Activated CD8-positive, alpha-beta memory T cell treated with anti-CD3 and anti-CD28 coated beads, Interleukin-2, amount 10 ng/mL, durations not matched to agents 7 days and 5 days (primary cell): ENCODE results near the gene SETD2. TPM values are rescaled to one million over a fixed set of nuclear protein-coding genes. Genes with fewer than 3 reads are reported as not detected.
A peak's percentile ranks its signal among the peaks of the same experiment; 100 is the strongest.
"Not testable (repeated sequence)": the region's sequence is repeated elsewhere in the genome, so short reads cannot be mapped to it uniquely, and the experiment has no call there.

Experiments
- ATAC-seq: fragments of 150-1000 bp; cut with Tn5 transposase; one replicate; pipeline ENCODE4 v1.10.0; 2021; ENCODE audit warnings: moderate library complexity
- CTCF ChIA-PET: fragments of 350-600 bp; sonication (Branson Sonifier 250); formaldehyde crosslinking; loops from one replicate; lab custom pipeline; 2021; ENCODE audit warnings: antibody characterized with exemption; lab: Charles Lee
- DNase-seq: peaks from one replicate; pipeline ENCODE4 v3.0.0-alpha.2; 2020
- H3K27ac Mint-ChIP-seq: one replicate; pipeline ENCODE4 v1.8.0; 2021; ENCODE audit warnings: mild to moderate bottlenecking, mixed read lengths
- H3K27me3 Mint-ChIP-seq: one replicate; pipeline ENCODE4 v1.8.0; 2021; ENCODE audit warnings: mixed read lengths
- H3K36me3 Mint-ChIP-seq: one replicate; pipeline ENCODE4 v1.8.0; 2021; ENCODE audit warnings: mild to moderate bottlenecking, mixed read lengths
- H3K4me1 Mint-ChIP-seq: one replicate; pipeline ENCODE4 v1.8.0; 2021; ENCODE audit warnings: mixed read lengths
- H3K4me3 Mint-ChIP-seq: one replicate; pipeline ENCODE4 v1.8.0; 2021; ENCODE audit warnings: mild to moderate bottlenecking, moderate library complexity, mixed read lengths
- H3K9me3 Mint-ChIP-seq: one replicate; pipeline ENCODE4 v1.8.0; 2022; ENCODE audit warnings: low read depth, mixed read lengths
- total RNA-seq, 2 experiments: library from RNA; stranded (reverse); gene quantifications; one replicate each; pipeline ENCODE4 v1.2.3, GENCODE V29; 2021

Gene SETD2
- total RNA-seq, 2 experiments from 2014 or later: 38.0 to 43.3 TPM

- Mint-ChIP-seq H3K4me3 (no peak overlapping the region), H3K27me3 (no peaks in the 10 kb centered on the region), H3K4me1 (peaks cover 28% of the 10 kb centered on the region), H3K36me3 (peaks cover 51% of the 10 kb centered on the region), H3K27ac (no peak overlapping the region), H3K9me3 (no peaks in the 10 kb centered on the region)
- ATAC-seq (no peak), DNase-seq (no peak)
- CTCF ChIA-PET: interaction anchor here (0.6 kb wide), 1 partner anchor 49 kb away, joined by 4 read pairs; no protein-coding TSS in a partner anchor
Observed at GRCh38 chr3:47036145-47036544, 127.8 kb downstream of the SETD2 start.

DNA sequence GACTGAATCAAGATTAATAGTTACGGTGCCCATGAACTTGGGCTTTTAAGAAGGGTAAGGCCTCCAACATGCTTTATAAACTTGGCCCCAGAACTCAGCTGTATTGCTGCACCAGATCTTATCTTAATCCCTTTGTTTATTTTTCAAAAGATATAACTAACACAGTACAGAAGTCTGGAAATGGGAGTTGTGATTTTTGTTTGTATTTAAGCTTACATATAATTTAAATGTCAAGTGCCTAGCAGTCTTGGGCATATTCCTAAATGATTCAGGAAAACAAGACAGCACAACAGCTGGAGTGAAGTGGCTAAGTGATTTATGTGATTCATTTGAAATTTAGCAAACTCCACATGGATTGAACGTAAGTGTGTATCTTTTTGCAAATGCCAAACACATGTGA, 128.3 kb downstream of the SETD2 start:
- peaks cover 33% of the 10 kb centered on the region for H3K4me1 Mint-ChIP-seq
- no peaks in the 10 kb centered on the region for H3K27me3 Mint-ChIP-seq
- no peak for DNase-seq
- no peak for ATAC-seq
- H3K4me3 Mint-ChIP-seq: no peak overlapping the region
- no peak overlapping the region for H3K27ac Mint-ChIP-seq
- H3K9me3 Mint-ChIP-seq: no peaks in the 10 kb centered on the region
- CTCF ChIA-PET: no interaction called here
- H3K36me3 Mint-ChIP-seq: peaks cover 49% of the 10 kb centered on the region

DNA sequence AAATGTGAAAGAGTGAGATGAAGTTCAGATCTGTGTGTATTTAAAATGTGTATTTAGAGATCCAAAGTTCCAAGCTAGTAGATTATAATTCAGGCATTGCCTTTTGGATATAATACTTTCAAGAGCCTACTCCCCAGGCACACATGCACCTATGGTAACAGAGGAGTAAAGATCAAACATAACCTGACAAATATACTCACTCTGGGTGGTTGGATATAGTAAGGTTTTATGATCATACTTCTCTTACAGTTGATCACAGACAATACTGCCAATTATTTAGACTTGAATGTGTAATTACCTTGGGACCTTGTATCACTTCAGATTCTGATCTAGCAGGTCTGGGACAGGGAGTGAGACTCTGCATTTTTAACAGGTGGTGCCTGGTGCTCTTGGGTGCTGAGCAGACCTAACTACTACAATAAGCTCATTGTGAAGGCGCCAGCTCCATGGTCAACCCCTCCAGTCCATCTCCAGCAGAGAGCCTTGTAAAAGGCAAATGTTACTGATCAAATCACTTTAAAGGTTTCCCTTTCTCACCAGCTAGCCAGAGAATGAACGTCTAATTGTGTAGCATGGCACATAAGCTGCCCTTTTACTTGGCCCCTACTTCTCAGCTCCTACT, 128.9 kb downstream of the SETD2 start:
- ATAC-seq (no peak), DNase-seq (no peak)
- CTCF ChIA-PET: no interaction called here
- Mint-ChIP-seq H3K36me3 (peaks cover 46% of the 10 kb centered on the region), H3K4me1 (peaks cover 35% of the 10 kb centered on the region), H3K27ac (peak overlapping the region; percentile 63), H3K27me3 (no peaks in the 10 kb centered on the region), H3K9me3 (no peaks in the 10 kb centered on the region), H3K4me3 (no peak overlapping the region)

DNA sequence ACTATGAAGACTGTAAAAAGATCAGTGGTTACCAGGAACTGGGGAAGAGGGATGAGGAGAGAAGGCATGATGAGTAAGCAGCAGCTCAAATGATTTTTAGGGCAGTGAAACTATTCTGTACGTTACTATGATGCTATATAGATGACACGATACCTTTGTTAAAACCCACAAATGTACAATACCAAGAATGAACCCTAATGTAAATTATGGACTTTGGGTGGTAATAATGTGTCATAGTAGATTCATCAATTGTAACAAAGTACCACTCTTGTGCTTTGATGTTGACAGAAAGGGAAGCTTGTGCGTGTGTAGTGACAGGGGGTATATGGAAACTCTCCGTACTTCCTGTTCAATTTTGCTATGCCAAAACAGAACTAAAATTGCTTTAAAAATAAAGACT, 132.9 kb downstream of the SETD2 start:
- CTCF ChIA-PET: interaction anchor here (0.6 kb wide), 1 partner anchor 9 kb away, joined by 3 read pairs; no protein-coding TSS in a partner anchor
- Mint-ChIP-seq H3K36me3 (peaks cover 36% of the 10 kb centered on the region), H3K27ac (peak overlapping the region; percentile 27), H3K4me1 (peaks cover 28% of the 10 kb centered on the region)
- DNase-seq, H3K27me3 Mint-ChIP-seq, H3K4me3 Mint-ChIP-seq, H3K9me3 Mint-ChIP-seq: not testable (repeated sequence)
- peak; percentile 69 for ATAC-seq

GRCh38 chr3:47028667-47029066, 135.2 kb downstream of the SETD2 start:
- no peaks in the 10 kb centered on the region for H3K27me3 Mint-ChIP-seq
- ATAC-seq (no peak), DNase-seq (no peak)
- H3K4me3 Mint-ChIP-seq: no peak overlapping the region
- peaks cover 24% of the 10 kb centered on the region for H3K36me3 Mint-ChIP-seq
- CTCF ChIA-PET: interaction anchor here (1.4 kb wide), 1 partner anchor 20 kb away, joined by 3 read pairs; no protein-coding TSS in a partner anchor
- H3K27ac Mint-ChIP-seq: no peak overlapping the region
- no peaks in the 10 kb centered on the region for H3K9me3 Mint-ChIP-seq
- peaks cover 40% of the 10 kb centered on the region for H3K4me1 Mint-ChIP-seq

- DNase-seq: no peak
- Mint-ChIP-seq H3K4me3 (no peak overlapping the region), H3K36me3 (peaks cover 22% of the 10 kb centered on the region), H3K27me3 (no peaks in the 10 kb centered on the region), H3K9me3 (no peaks in the 10 kb centered on the region), H3K4me1 (peaks cover 40% of the 10 kb centered on the region), H3K27ac (peak overlapping the region; percentile 2)
- ATAC-seq: no peak
- CTCF ChIA-PET: interaction anchor here (1.4 kb wide), 1 partner anchor 20 kb away, joined by 3 read pairs; no protein-coding TSS in a partner anchor
Observed at GRCh38 chr3:47028146-47028545, 135.8 kb downstream of the SETD2 start.

DNA sequence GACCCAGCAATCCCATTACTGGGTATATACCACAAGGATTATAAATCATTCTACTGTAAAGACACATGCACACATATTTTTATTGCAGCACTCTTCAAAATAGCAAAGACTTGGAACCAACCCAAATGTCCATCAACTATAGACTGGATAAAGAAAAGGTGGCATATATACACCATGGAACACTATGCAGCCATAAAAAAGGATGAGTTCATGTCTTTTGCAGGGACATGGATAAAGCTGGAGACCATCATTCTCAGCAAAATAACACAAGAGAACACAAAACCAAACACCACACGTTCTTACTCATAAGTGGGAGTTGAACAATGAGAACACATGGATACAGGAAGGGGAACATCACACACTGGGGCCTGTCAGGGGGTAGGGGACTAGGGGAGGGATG, 137.5 kb downstream of the SETD2 start:
- Mint-ChIP-seq H3K36me3 (peaks cover 20% of the 10 kb centered on the region), H3K4me1 (peaks cover 36% of the 10 kb centered on the region)
- H3K27me3 Mint-ChIP-seq, H3K4me3 Mint-ChIP-seq, H3K9me3 Mint-ChIP-seq, ATAC-seq, H3K27ac Mint-ChIP-seq, CTCF ChIA-PET, DNase-seq: not testable (repeated sequence)

GRCh38 chr3:47024932-47025331, 139.0 kb downstream of the SETD2 start:
- peak; percentile 53 for ATAC-seq
- Mint-ChIP-seq H3K27ac (no peak overlapping the region), H3K9me3 (no peaks in the 10 kb centered on the region), H3K36me3 (peaks cover 17% of the 10 kb centered on the region), H3K4me3 (no peak overlapping the region), H3K4me1 (peaks cover 30% of the 10 kb centered on the region), H3K27me3 (no peaks in the 10 kb centered on the region)
- DNase-seq: no peak
- CTCF ChIA-PET: no interaction called here

DNA sequence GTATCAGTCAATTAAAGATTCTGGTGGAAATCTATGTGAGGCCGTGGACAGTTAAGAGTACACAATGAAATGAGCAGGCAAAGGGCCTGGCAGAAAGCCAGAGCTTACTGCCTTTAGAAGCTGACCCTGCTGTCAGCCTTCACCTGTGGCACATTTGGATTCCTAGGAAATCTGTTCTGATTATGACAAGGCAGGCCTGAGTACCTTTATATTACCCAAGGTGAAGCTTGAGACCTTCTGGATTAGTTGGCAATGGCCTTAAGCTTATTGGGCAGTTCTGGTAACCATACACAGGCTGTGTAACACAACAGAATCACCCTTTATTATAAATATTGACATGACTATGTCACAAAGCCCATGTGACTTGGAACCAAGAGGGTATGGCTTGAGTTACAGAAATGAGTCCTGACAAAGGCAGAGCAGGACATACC, 141.3 kb downstream of the SETD2 start:
- CTCF ChIA-PET: interaction anchor here (0.6 kb wide), 1 partner anchor 11 kb away, joined by 3 read pairs; no protein-coding TSS in a partner anchor
- H3K27me3 Mint-ChIP-seq: no peaks in the 10 kb centered on the region
- ATAC-seq (no peak), DNase-seq (no peak)
- H3K4me3 Mint-ChIP-seq: no peak overlapping the region
- H3K4me1 Mint-ChIP-seq: peaks cover 43% of the 10 kb centered on the region
- H3K27ac Mint-ChIP-seq: no peak overlapping the region
- H3K36me3 Mint-ChIP-seq: peaks cover 16% of the 10 kb centered on the region
- H3K9me3 Mint-ChIP-seq: no peaks in the 10 kb centered on the region

GRCh38 chr3:47020311-47020710, 143.6 kb downstream of the SETD2 start:
- no peak overlapping the region for H3K4me3 Mint-ChIP-seq
- peaks cover 59% of the 10 kb centered on the region for H3K4me1 Mint-ChIP-seq
- peak overlapping the region; percentile 88 for H3K27ac Mint-ChIP-seq
- H3K36me3 Mint-ChIP-seq: peaks cover 12% of the 10 kb centered on the region
- no peaks in the 10 kb centered on the region for H3K27me3 Mint-ChIP-seq
- no peak for ATAC-seq
- CTCF ChIA-PET: interaction anchor here (1.0 kb wide), 1 partner anchor 9 kb away, joined by 3 read pairs; no protein-coding TSS in a partner anchor
- no peaks in the 10 kb centered on the region for H3K9me3 Mint-ChIP-seq
- DNase-seq: no peak

DNA sequence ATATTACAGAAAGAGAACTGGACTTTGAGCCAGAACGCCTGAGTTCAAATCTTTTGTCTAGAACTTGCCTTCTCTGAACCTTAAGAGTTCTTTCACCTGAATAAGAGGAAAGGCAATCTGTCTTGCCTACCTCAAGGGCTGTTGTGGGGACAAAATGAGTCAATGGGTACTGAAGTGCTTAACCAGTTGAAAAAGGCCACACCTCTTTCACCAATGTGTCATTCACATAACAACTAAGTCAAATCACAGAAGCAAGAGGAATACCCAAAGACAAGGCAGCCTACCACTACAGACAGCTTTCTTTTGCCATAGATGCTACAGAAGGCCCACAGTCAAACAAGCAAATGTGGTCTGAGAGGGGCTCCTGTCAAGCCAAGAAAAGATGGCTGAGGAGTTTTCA, 144.7 kb downstream of the SETD2 start:
- Mint-ChIP-seq H3K27ac (peak overlapping the region; percentile 88), H3K4me1 (peaks cover 58% of the 10 kb centered on the region), H3K9me3 (no peaks in the 10 kb centered on the region), H3K36me3 (peaks cover 12% of the 10 kb centered on the region), H3K4me3 (no peak overlapping the region), H3K27me3 (no peaks in the 10 kb centered on the region)
- ATAC-seq (peak; percentile 79), DNase-seq (peak; percentile 85)
- CTCF ChIA-PET: interaction anchor here (1.0 kb wide), 1 partner anchor 8 kb away, joined by 3 read pairs; no protein-coding TSS in a partner anchor

- Mint-ChIP-seq H3K27ac (peak overlapping the region; percentile 88), H3K9me3 (no peaks in the 10 kb centered on the region), H3K4me1 (peaks cover 60% of the 10 kb centered on the region), H3K27me3 (no peaks in the 10 kb centered on the region), H3K4me3 (no peak overlapping the region), H3K36me3 (peaks cover 12% of the 10 kb centered on the region)
- DNase-seq: no peak
- CTCF ChIA-PET: interaction anchor here (1.7 to 2.3 kb wide), 3 partner anchors 94 to 146 kb away, joined by 5 to 7 read pairs (median 6); partner anchors contain the start of gene SETD2
- no peak for ATAC-seq
Observed at GRCh38 chr3:47018269-47018611, 145.7 kb downstream of the SETD2 start.

GRCh38 chr3:47017504-47018268, 146.2 kb downstream of the SETD2 start:
- no peak overlapping the region for H3K4me3 Mint-ChIP-seq

More at GRCh38 chr3:47017504-47018268, 146.2 kb downstream of the SETD2 start:
- ATAC-seq (no peak), DNase-seq (no peak)
- H3K4me1 Mint-ChIP-seq: peaks cover 61% of the 10 kb centered on the region
- peaks cover 12% of the 10 kb centered on the region for H3K36me3 Mint-ChIP-seq
- no peaks in the 10 kb centered on the region for H3K27me3 Mint-ChIP-seq
- H3K27ac Mint-ChIP-seq: peak overlapping the region; percentile 88
- H3K9me3 Mint-ChIP-seq: no peaks in the 10 kb centered on the region
- CTCF ChIA-PET: interaction anchor here (0.6 to 2.3 kb wide), 9 partner anchors 10 to 306 kb away, joined by 3 to 7 read pairs (median 3); partner anchors contain the start of gene SETD2
